H54 (cell line): ENCODE data around the gene ACSM5.
A peak's percentile ranks its signal among the peaks of the same experiment; 100 is the strongest.

ENCODE experiments used
- DNase-seq: peaks from one replicate; pipeline ENCODE4 v3.0.0; 2011; ENCODE audit warnings: low spot score, mixed read lengths; ENCODE audit not compliant: insufficient read length
- FAIRE-seq: peaks from 3 replicates; lab custom pipeline; 2011; peaks lifted over from hg19 to GRCh38; lab: Jason Lieb, UNC
- POLR2A ChIP-seq: IDR thresholded peaks from 2 replicates; pipeline ENCODE4 v1.6.1; 2011; ENCODE audit warnings: low read depth, mild to moderate bottlenecking, low read length

Gene ACSM5

GRCh38 chr16:20409398-20410120 is at the start of gene ACSM5:
Gene ACSM5 (plus strand): TSS chr16:20409534. CDS start chr16:20411485, 1,951 bp downstream.
- DNase-seq, result no peak
- FAIRE-seq, result no peak

GRCh38 chr16:20359997-20360396 is 49.3 kb upstream of the ACSM5 start:
- DNase-seq (no peak), FAIRE-seq (no peak)

More at GRCh38 chr16:20409398-20410120, at the start of gene ACSM5:
- no peak for TF ChIP-seq POLR2A

GRCh38 chr16:20363191-20363590 is 46.1 kb upstream of the ACSM5 start:
- FAIRE-seq (no peak), DNase-seq (no peak)
- TF ChIP-seq POLR2A, result no peak

More at GRCh38 chr16:20359997-20360396, 49.3 kb upstream of the ACSM5 start:
- no peak for TF ChIP-seq POLR2A

GRCh38 chr16:20364051-20364450 is 45.3 kb upstream of the ACSM5 start:
- DNase-seq (no peak), FAIRE-seq (no peak)
- TF ChIP-seq POLR2A, result no peak

GRCh38 chr16:20369452-20370054 is 39.8 kb upstream of the ACSM5 start:
- FAIRE-seq (no peak), DNase-seq (no peak)
- no peak for TF ChIP-seq POLR2A

- no peak for TF ChIP-seq POLR2A
- DNase-seq (no peak), FAIRE-seq (no peak)
These were observed 36.6 kb upstream of the ACSM5 start for GRCh38 chr16:20372701-20373100.

GRCh38 chr16:20377181-20377580 is 32.2 kb upstream of the ACSM5 start:
- DNase-seq (no peak), FAIRE-seq (no peak)
- TF ChIP-seq POLR2A, result no peak

- no peak for DNase-seq
- TF ChIP-seq POLR2A, result no peak
- FAIRE-seq, result no peak
These were observed 28.6 kb upstream of the ACSM5 start for GRCh38 chr16:20380782-20381181.

- TF ChIP-seq POLR2A, result no peak
- DNase-seq (no peak), FAIRE-seq (no peak)
These were observed 27.0 kb upstream of the ACSM5 start for GRCh38 chr16:20382202-20382948.

GRCh38 chr16:20383106-20384029 is 26.0 kb upstream of the ACSM5 start:
- no peak for TF ChIP-seq POLR2A
- FAIRE-seq (no peak), DNase-seq (peak; percentile 55)

- TF ChIP-seq POLR2A, result no peak
- FAIRE-seq (no peak), DNase-seq (peak; percentile 28)
These were observed 23.2 kb upstream of the ACSM5 start for GRCh38 chr16:20385844-20386832.

GRCh38 chr16:20387978-20388377 is 21.4 kb upstream of the ACSM5 start:
- DNase-seq (no peak), FAIRE-seq (no peak)
- TF ChIP-seq POLR2A, result no peak
